HG03045 (cell line): ENCODE measurements around the gene LRRC4B.

Source experiments
- ATAC-seq: cut with Tn5 transposase; IDR thresholded peaks from one replicate; pipeline ENCODE4 v1.9.1; 2021; ENCODE audit warnings: mild to moderate bottlenecking, moderate library complexity; ENCODE audit not compliant: unreplicated experiment

Gene LRRC4B

DNA sequence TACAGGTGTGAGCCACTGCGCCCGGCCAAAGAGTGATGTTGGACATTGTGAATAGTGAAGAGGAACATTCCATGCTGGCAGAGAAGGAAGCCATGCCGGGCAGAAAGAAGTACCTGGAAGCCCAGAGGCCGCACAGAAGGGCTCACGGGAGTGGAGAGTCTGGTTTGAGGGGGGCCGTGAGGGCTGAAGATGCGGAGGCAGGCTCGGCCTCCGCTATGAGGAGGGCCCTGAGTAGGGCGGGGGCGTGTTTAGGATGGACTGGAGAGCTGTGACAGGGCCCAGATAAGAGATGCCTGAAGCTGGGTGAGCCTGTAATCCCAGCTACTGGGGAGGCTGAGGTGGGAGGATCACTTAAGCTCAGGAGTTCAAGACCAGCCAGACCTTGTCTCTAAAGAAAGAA lies 58.9 kb downstream of the LRRC4B start:
- no peak for ATAC-seq

DNA sequence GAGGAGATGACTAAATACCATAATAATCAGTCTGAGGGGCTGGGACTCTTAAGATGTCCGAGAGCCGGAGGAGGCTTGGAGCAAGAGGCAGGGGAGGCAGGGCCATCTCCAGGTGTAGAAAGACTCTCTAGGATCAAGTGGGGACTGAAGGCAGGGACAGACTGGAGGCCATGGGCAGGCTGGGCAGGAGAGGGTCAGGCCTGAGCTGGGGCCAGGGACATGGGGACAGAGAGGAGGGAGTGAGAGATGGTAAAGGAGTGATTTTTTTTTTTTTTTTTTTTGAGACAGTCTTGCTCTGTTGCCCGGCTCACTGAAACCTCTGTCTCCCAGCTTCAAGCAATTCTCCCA lies 59.4 kb downstream of the LRRC4B start:
- no peak for ATAC-seq

DNA sequence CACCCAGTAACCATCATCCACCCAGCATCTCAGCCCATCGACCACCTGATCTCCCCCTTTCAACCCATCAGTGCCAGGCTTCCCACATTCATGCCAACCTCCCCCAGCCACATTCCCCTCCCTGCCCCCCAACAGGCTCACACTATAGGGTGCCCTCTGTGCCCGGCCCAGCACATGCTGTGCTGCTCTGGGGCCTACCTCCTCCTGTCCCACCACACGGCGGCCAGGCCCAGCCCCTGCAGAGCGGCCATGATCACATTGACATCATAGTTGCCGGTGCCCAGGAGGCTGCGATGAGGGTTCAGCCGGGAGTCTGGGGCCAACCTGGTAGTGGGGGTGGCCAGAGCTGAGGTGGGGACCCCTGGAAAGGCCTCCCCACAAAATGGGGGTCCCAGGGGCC lies 60.9 kb downstream of the LRRC4B start:
- ATAC-seq = no peak

DNA sequence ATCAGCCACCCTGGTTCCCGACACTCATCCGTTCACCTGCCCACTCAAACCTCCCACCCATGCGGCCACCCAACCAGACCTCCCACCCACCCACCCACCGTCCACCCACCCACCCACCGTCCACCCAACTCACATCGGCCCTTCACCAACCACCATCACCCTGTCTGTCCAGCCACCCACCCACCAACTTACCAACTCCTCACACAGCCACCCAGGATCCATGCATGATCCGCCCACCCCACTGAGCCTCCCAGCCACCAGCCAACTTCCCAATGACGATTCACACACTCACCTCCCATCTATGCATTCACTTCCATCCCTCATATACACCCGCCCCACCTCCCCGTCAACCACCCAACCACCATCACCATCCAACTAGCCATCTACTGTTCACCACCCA lies 61.5 kb downstream of the LRRC4B start:
- ATAC-seq = no peak

DNA sequence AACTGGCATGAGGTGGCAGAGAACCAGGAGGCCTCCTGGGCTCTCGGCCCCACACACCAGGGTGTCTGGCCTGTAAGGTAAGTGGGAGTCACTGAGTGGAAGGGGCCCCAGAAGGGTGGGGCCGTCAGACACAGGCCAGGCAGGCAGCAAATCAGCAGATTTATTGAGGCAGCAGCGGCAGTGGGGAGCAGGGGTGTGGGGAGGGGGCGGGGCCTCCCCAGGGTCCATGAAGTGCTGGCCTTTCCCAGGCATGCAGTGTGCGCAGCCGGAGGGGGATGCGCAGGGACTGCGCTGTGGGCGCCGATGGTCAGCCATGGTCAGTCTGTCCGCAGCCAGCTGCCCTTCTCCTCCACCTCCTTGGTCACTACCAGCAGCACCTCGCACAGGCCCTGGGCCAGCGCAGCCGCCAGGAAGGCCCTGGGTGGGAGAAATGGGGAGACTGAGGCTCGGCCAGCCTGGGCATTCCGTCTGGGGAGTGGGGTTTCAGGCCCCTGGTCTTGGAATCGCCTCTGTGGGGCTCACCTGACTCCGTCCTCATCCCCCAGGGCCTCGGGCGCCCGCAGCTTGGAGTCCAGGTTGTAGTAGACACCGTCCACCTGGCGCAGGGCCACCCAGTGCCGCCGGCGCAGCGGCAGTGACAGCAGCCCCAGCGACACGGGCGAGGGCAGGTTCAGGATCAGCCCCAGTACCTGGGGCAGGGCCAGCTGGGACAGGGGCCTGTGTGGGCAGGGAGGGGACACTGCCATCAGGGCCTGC lies 62.2 kb downstream of the LRRC4B start:
- no peak for ATAC-seq

DNA sequence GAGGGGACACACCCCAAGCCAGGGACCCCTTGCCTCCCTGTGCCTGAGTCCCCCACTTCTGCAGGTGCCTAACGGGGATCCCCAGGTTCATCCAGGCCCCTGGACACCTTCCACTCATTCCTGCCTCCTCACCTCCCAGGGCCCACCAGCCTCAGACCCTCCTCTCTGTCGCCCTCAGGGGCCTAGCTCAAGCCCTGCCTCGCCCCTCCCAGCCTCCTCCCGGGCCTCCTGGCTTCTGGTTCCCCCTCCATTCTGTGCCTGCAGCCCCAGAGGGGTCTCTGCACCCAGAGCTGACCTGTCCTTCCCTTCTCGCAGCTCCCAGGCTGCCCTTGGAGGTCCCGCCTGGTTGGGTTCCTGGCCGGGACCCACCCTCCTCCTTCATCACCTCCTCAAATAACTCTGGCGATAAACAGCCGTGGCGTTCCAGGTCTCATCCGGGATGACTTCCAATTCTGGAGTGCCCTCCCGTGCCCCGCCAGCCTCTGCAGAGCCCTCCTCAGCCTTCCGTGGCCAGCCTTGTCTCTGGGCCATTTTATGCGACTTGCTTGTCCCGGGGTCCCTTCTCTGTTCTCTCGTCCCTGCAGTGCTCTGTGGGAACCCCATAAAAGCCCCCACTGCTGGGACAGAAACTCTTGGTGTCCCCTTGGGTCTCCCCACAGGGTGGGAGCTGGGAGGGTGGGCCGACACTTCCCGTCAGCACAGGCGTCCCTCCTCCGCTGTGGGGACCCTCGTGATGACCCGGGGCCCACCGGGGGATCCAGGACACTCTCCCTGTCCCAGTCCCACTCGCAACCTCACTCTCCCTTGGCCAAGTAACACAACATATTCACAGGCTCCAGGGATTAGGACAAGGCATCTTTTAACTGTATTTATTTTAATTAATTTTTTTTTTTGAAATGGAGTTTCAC lies 66.4 kb downstream of the LRRC4B start:
- no peak for ATAC-seq

DNA sequence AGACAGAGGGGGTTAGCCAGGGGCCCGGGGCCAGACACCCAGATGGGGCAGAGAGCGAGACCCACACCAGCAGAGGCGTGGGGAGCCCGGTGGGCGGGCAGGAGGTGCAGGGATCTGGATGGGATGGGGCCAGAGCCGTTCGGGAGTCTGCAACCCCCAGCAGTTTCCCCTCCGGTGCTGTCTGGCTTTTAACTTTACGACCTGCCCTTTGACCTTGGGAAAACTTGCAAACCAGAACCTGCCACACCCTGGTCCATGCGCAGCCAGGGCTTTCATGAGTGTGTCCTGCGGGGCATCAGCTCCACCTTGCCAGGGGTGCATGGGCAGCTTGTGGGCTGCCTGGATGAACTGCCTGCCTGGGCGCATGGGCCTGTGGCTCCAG lies 67.1 kb downstream of the LRRC4B start:
- no peak for ATAC-seq

DNA sequence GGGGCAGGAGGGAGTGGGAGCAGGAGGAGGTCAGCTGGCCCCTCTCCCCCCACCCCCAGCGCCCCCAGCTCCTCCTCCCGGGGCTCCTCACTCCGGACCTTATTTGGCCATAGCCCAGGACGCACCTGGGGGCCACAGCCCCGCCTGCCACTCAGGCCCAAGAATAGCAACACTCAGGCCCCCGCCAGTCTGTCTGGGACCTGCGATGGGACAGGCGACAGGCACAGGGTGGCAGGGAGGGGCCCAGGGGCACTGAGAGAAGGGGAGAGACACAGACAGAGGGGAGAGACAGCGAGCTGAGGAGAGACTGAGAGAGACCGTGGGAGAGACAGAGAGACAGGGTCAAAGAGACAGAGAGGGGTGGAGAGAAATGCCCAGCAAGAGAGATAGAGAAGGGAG lies 67.5 kb downstream of the LRRC4B start:
- no peak for ATAC-seq

DNA sequence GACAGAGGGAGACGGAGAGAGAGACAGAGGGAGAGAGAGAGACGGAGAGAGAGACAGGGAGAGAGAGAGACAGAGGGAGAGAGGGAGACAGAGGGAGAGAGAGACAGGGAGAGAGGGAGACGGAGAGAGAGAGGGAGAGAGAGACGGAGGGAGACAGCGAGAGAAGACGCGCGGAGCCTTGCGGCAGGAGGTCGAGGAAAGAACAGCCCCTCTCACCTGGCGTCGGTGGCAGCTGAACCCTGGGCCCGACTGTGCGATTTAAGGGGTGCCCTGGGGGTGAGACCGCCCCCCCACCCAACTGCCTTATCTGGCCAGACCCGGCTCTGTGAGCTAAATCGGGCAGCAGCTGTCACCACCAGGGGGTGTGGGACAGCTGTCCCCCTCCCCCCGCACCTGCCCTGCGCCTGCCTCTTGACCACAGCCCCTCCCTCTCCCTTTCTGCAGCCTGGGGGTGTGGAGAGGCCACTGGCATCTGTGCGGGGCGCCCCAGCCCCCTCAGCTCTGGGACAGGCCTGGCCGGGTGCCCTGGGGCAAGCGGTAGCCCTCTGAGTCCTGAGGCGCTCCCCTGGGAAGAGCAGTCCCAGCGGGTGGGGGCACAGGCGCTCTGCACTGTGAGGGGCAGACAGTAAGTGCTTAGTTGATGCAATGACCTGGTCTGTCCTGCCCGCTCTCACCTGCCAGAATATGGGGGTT lies 68.0 kb downstream of the LRRC4B start:
- no peak for ATAC-seq

DNA sequence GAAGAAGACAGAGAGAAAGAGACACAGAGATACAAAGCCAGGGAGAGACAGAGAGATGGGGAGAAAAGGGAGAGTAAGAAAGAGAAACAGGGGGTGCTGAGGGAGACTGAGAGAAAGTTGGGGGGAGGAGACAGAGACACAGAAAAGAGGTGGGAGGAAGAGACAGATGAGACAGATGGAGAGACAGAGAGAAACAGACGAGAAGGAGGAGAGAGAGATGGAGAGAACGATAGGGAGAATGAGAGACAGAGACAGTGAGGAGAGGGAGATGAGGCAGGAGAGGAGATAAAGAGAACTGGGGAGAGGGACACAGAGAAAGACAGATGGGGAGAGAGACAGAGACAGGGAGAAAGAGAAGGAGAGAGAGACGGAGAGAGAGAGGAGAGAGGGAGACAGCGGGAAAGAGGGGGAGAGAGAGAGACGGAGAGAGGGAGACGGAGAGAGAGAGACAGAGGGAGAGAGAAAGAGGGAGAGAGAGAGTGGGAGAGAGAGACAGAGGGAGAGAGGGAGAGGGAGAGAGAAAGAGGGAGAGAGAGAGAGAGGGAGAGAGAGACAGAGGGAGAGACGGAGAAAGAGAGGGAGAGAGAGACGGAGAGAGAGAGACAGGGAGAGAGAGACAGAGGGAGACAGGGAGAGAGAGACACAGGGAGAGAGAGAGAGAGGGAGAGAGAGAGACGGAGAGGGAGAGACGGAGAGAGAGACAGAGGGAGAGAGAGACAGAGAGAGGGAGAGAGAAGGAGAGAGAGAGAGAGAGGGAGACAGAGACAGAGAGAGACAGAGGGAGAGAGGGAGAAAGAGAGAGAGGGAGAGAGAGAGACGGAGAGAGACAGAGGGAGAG lies 69.8 kb downstream of the LRRC4B start:
- ATAC-seq = no peak

DNA sequence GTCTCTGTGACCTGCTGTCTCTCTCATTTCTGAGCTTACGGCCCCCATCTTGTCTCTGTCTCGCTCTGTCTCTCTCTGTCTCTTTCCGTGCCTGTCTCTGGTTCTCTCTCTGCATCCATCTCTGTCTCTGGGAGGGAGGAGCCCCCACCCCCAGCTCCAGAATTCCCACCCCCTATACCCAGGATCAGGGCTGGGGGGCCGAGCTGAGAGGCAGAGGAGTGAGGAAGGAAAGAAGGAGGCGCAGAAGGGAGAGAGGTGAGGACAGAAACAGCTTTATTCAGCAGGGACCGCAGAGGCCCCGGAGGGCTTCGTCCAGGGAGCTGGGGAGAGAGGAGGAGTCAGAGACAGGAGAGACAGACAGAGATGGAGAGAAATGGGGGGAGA lies 71.2 kb downstream of the LRRC4B start:
- ATAC-seq = no peak

DNA sequence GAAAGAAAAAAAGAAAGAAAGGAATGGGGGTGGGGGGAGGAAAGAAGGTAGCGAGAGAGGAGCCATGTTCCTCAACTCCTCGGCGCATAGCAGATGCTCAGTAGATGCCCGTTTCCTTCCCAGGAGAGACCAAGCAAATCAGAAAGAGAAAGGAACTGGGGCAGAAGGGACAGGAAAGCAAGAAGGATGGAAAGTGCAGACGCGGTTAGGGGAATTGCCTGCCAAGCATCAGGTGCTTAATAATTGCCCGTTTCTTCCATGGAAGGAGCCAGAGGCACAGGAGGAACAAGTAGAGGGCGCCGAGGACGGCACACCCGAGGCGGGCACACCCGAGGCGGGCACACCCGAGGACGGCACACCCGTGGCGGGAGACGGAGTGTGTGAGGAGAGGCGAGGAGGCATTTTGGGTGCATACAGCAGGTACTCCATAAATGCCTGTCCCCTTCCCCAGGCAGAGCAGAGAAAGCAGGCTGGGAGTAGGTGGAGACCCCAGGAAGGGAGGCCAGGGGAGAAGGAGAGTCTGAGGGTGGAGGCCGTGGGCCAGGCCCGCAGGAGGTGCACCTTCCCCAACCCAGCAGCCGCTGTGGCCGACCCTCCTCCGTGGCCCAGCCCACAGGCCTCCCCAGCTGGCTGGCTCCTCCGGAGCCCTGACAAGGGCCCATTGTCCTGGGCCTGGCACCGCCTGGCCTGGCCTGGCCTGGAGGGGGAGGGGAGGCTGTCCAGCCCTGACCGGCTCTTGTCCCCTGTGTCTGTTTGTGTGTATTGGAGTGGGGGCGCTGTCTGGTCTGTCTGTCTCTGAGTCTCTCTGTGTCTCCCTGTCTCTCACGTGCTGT lies 71.8 kb downstream of the LRRC4B start:
- ATAC-seq = no peak

DNA sequence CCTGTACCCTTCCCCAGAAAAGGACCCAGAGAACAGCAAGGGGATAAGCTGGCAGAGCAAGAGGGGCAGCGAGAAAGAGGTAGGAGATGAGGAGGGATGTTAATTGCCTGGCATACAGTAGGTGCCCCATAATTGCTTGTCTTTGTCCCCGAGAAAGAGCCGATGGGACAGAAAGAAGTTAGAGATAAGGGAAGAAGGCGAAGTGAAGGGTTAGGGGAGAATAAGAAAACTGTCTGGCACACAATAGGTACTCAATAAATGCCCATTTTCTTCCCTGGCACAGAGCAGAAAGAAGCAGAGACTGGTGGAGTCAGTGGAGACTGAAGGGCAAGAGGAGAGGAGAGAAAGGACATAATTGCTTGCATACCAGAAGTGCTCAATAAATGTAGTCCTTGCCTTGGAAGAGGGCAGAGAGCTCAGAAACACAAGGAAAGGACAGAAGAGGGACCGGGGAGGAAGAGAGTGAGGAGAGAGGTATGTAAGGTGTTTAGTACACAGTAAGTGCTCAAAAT lies 73.2 kb downstream of the LRRC4B start:
- no peak for ATAC-seq

DNA sequence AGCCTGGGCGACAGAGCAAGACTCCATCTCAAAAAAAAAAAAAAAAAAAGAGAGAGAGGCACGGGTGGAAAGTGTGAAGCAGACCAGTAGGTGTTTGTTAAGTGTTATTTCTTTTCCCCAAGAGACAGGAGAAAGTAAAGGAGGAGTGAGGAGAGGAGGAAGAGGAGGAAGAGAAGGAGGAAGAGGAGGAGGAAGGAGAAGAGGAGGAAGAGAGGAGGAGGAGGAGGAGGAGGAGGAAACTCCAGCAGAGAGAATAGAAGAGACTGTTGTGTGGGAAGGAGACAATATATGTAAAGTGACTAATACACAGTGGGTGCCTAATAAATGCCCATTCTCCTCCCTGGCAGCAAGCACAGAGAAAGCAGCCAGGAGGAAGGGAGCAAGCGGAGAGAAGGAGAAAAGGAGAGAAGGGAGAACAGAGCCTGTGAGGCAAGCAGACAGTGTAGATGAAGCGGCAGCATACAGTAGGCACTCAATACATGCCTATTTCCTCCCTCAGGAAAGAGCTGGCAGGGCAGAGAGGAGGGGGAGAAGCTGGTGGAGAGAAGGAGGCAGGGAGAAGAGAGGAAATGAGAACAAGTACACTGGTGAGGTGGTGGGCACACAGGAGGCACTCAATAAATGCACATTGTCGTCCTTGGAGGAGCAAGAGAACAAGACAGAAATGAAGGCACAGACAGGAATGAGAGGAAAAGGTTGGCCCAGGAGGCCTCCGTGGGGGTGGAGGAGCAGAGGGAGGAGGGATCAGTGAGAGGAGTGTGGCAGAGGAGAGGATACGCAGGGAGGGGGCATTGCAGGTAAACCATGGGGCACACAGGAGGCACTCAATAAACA lies 73.8 kb downstream of the LRRC4B start:
- ATAC-seq = no peak

DNA sequence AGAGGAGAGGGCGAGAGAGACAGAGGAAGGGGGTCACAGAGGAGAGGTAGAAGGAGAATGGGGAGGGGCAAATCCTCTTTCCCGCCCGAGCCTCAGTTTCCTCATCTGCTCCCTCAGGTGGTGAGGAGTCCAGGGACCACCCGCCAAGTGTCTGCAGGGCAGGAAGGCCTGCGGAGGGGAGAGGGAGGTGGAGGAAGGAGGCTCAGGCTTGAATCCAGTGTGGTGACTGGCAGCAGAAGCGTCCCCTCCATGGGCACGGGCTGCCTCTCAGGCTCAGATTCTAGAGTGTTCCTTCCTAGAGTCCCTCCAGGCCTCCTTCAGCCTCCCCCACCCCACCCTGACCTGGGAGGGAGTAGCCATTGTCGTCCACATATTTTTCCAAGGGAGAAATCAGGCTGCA lies 75.1 kb downstream of the LRRC4B start:
- no peak for ATAC-seq

DNA sequence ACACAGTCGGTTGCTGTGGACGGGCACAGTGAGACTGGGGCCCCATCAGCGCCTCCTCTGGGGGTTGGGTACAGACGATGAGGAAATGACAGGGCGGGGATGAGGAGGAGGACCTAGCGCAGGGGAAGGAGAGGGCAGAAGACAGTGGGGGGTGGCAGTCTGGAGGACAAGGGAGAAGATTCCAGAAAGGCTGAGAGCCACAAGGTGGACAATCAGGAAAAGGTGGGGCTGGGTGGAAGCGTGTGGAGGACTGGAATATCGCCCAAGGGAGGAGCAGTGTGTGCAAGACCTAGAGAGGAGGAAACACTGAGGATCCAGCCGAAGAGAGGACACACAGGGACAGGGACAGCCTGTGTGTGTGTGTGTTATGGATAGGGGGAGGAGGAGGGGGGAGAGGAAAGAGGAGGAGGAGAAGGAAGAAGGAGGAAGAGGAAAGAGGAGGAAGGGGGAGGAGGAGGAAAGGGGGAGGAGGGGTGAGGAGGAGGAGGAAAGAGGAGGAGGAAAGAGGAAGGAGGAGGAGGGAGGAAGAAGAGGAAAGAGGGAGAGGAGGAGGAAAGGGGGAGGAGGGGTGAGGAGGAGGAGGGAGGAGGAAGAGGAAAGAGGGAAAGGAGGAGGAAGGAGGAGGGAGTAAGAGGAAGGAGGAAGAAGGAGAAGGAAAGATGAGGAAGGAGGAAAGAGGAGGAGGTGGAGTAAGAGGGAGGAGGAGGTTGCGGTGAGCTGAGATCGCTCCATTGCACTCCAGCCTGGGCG lies 75.8 kb downstream of the LRRC4B start:
- no peak for ATAC-seq

DNA sequence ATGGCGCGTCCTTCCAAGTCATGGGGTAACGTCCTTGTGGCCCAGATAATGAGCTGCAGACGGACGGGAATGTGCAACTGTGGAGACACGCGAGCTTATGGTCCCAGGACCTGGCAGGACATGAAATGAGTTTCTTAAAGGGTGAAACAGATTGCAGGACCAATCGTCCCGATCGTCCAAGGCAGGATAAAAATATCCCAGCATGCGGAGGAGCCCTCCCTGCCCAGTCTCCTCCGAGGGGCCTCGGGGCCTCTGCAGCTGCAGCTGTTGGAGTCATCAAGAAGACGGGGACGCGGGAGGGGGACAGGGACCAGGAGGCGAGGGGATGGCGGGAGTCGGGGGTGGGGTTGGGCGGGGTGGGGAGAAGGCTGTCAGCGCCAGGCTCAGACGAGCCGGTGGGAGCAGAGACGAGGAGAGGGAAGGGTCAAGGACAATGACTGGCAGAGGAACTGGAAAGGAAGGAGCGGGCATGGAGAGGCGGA lies 77.2 kb downstream of the LRRC4B start:
- no peak for ATAC-seq

DNA sequence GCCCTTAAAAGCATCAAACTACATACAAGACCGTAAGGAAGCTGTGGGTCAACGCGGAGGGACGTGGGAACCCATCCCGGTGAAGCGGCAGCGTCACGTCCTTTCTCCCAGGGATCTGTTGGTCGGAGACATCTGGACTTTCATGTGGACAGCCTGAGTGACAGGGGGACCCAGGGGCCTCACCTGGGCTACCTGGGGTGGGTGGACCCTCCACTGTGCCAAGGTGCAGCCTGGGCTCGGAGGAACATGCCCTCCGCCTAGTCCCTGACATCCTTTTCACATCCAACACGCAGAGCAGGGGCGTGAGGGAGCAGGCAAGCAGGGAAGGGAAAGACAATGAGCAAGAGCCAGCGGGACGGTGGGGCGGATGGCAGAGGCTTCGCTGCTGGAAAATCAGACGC lies 77.8 kb downstream of the LRRC4B start:
- ATAC-seq = no peak
